GM23248 (cell line): ENCODE results near the gene GPER1.

Experiments used
- EZH2 ChIP-seq: fragments of 200-600 bp; sonication (generic); IDR thresholded peaks from 2 replicates; pipeline ENCODE4 v1.6.1; 2018; ENCODE audit warnings: antibody characterized with exemption, mild to moderate bottlenecking; ENCODE audit not compliant: insufficient read depth, poor library complexity, severe bottlenecking
- EZH2phosphoT487 ChIP-seq: fragments of 200-600 bp; sonication (generic); IDR thresholded peaks from 2 replicates; pipeline ENCODE4 v1.6.1; 2018; ENCODE audit warnings: antibody characterized with exemption, moderate library complexity, mild to moderate bottlenecking, low read depth; ENCODE audit not compliant: insufficient read depth

DNA sequence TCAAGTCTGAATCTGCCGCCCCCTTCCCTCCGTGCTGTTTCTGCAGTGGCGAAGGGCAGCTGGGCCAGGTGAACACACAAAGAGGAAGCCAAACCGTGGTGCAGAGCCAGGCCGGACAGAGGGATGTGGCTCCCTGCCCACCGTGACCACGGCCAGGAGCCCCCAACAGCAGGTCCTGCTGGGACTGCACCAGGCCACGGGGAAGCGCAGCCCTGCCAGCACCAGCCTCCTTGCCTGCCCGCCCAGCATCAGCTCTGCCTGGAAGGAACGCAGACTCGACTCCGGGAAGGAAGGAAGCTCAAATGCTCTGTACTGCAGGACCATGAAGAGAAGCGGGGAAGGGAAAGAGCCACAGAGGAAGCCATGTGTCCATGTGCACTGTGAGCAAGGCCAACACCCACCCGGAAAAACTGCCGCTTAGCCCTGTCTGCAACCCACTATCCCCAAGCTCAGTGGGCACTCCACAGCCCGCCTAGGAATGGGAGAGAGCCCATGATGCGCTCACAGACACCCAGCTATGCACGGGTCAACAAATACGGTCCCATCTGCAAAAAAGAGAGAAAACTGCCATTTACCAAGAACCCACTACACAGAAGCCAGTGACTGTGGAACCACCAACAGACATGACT lies 19.0 kb downstream of the GPER1 start:
- TF ChIP-seq EZH2, result no peak
- TF ChIP-seq EZH2phosphoT487, result no peak
